Measurements from ENCODE around the gene KCNK3.

KCNK3 gene

DNA sequence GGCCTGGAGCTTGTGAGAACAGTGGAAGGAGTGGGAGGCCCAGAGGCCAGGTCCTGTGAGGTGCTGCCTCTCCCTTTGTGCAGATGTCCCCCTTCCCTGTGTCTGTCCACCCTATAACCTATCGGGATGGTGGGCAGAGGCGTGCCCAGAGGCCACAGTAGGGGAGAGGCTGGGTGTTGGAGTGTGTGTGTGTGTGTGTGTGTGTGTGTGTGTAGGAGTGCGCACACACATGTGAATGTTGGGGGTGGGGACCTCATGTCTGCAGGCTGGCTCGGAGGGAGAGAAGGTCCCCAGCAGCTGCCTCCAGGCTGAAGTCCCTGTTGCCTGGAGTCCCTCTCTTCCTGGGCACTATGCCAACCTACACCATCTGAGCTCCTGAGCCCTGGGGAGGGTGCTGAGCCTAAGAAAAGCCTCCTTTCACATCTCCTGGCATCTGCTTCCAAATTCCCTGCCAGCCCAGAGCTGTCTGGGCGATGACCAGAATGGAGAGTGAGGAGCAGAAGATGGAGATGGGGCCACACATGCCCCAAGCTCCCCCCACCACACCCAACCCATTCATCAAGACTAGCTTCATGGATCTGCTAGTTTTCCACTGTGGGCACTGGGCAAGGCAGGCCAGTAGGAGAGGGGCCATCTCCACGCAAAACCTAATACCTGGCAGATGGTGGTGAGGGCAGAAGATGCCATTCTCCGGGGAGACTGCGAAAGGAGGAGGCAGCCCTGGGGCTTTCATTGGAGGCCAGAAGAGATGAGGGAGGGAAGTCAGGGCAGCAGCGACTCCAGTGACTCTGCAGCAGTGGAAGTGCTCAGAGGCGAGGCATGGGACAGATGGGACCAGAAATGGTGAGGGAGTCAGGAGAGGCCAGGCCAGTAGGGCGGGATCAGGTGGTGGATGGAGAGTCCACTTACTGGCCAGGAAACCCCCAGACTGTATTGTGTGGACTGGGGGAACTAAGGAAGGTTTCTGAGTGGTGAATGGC lies 20.3 kb downstream of the KCNK3 start:
- DNase-seq (ENCODE audit: low read depth in 2 of 2), result no peak

DNA sequence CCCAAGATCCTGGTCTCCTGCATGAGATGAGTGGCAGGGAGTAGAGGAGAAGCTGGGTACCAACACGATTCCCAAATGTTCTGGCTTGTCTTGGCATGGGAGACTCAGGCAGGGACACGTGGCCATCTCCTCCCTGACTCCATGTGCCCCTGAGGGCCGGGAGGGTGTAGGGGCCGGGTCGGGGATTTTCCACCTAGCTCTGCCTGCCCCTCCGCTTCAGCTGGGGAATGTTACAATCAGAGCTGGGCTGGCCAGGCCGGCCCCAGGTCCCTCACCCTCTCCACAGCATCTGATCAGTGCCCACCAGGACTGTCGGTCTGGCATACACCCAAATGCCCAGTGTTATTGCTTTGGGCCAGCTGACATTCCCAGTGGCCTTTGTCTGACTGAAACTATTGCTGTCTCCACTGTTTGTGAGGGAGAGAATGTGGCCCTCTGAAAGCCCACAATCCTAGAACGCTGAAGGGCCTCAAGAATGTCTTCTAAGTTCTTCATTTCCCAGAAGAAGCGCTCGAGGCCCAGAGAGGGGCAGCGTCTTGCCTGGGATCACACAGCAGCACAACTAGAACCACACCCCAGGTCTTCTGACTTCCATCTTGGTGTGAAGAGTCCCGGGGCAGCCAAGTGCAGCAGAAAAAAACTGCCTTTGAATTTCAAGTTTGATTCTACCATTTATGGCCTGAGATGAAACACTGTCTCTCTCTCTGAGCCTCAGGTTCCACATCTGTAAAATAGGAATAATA lies 23.2 kb downstream of the KCNK3 start:
- DNase-seq (ENCODE audit: low read depth in 2 of 2), result no peak

DNA sequence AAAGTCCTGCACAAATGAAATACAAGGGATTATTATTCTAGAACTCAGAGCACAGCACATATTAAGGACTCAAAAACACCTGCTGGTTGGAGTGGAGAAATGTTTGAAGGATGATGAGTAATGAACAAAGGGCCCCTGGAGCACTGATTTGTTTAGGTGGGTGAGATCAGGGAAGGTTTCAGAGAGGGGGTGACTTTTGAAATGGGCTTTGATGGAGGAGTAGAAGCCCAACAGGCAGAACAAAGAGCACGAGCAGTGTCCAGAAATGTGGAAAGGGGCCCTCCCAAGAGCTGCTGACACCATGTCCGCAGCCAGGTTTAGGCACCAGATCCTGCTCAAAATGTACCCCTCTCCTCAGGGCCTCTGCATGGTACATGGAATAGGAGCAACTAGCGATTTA lies 23.8 kb downstream of the KCNK3 start:
- no peak for DNase-seq (ENCODE audit: low read depth in 2 of 2)

DNA sequence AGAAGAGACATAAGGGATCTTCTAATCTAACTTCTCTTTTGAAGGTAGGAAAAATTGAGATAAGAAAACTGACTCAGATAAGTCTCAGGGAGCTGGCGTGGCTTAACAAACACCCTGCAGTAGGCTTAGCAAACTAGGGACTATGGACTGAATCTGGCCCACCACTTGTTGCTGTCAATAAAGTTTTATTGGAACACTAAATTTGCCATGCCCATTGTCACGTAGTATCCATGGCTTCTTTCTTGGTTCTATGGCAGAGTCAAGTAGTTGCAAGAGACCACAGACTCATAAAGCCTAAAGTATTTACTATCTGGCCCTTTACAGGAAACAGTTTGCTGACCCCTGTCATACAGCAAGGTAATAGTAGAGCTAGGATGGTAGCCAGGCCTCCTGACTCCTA lies 24.2 kb downstream of the KCNK3 start:
- DNase-seq (ENCODE audit: low read depth in 2 of 2), result no peak

DNA sequence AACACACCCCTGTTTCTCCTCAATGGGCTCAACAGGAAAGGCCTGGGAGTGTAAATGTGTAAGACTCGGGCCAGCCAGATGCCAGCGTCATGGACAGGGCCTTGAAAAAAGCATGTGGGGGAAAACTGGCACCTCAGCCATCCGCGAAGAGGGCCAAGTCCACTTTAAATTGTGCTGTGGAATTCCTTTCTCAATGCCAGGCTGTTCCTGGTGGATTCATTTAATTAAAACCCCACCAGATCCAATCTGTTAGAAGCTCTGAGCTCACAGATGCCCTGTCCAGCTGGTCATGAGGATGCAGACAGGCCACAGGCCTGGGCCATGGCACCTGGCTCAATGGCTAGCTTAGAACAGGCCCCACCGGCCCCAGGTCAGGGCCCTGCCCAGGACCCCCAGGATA lies 24.8 kb downstream of the KCNK3 start:
- DNase-seq (ENCODE audit: low read depth in 2 of 2), result no peak

DNA sequence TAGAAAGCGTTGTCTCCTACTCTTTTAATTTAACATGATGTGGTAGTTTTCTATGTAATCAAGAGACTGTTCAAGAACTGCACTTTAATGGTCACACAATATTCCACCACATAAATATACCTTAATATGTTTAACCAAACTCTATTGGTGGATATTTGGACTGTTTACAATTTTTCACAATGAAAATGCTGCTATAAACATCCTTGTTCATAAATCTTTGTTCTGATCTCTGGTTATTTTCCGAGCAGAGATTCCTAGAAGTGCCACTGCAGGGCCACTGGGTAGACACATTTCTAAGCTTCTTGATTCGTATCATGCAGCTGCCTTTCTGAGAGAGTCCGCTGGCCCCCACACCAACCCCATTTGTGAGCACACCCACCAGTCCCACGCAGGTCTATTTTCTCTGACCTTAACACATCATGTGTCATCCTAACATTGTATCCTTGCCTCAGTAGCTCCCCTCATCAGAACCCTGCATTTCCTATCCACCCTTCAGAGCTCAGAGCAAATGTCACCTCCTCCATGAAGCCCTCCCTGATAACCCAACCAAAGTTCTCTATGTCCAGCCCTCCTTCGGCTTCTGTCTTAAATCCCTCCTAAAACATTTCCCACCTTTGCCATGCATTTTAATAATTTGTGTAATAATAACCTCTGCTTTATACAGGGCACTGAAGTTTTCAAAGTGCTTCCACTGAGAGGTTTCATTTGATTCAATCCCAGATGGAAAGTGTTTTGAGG lies 26.6 kb downstream of the KCNK3 start:
- no peak for DNase-seq (ENCODE audit: low read depth in 2 of 2)

DNA sequence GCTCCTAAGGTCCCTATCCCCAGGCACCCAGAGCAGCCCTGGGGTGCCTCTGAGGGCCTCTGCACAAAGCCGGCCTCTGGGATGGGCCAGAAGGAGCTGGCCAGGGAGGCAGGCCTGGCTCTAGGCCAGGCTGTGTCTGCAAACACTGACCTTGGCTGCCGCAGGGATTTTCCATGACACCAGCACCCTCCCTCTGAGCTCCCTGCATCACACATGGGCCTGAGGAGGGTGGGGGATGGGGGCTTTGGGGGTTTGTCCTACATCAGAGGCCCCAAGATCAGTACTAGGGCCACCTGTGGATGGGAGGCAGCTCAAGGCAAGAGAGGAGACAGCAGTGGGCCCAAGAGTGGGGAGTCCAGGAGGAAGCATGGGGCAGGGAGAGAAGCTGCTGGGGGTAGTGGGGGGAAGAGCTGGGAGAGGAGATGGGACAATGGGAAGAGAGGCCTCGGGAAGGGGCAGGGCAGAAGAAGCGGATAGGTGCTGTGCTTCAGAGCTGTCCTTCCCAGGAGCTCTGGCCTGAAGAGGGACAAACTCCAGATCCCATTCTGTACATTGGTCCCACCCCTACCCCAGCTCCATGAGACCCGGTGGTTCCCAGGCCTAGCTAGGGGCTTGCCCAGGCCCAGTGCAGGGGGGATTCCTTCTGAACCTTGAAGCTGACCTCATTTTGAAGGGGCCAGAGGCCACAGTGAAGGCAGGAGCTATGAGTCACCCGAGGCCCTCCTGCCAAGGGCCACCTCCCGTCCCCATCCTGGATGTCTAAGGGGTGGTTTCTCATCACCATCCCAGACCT lies 28.0 kb downstream of the KCNK3 start:
- DNase-seq (ENCODE audit: low read depth in 2 of 2), result no peak

DNA sequence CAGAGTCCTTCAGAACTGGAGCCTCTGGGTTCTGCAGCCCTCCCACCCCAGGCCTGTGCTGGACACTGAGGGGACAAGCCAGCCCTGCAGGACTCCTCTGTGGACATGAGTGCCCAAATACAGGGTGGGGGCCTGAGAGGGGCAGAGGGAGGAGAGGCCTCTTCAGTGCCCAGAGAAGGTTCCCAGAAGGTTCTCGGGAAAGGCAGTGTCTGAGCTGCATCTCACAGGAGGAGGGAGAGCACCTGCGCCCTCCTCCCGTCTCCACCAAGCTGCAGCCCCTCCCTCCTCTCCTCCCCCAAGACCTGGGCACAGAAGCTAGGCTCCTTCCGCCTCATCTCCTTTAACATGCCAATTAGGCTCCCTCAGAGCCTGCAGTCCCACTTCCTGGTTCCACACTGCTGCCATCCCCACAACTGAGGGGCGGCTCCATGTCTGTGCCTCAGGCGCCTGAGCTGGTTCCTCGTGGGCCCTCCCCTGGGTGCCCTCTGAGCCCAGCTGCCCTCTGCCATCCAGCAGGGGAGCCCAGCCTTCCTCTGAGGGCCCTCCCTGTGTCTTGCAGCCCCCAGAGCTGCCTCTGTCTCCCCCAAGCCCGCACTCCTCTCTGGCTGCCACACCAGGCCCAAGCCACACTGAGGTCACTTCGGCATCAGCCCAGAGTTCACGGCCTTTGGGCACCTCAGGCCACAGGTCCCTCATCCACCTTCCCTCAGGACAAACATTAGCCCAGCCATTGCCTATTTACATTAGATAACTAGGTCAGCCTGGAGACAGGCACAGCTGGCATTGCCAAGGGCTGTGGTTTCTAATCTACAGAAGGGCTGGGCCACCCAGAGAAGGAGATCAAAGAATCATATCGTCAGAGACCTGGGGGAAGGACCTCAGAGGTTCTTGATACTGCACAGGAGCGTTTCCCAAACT lies 28.9 kb downstream of the KCNK3 start:
- no peak for DNase-seq (ENCODE audit: low read depth in 2 of 2)

DNA sequence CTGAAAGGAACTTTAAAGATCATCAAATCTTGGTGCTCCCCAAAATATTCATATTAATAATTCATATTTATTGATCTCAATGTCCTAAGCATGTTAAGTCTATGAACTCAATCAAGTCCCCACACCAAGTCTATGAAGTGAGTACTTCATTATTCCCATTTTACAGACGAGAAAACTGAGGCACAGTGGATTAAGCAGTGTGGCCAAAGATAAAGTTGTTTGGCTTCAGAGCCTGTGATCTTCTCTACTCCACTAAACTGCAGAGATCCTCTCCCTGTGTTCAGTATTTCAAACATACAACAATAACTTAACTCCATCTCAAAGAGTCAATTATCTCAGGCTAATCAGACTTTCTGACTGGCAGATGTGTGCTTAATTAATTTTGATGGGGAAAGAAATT lies 29.8 kb downstream of the KCNK3 start:
- DNase-seq (ENCODE audit: low read depth in 2 of 2), result no peak

DNA sequence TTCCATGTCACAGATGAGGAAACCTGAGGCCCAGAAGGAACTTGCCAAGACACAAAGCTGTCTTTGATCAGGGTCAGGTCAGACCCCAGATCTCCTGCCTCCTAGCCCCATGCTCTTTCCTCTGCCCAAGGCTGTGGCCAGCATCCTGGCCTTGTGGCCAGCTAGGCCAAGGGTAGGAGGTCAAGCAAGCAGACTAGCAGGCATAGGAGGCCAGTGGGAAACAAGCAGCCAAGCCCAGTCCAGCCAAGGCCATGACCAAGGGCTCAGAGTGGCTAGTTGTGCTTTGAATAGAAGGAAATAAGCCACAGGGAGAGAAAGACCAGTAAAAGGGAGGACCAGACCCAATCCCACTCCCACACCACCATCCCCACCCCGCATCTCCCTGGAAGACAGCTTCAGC lies 30.4 kb downstream of the KCNK3 start:
- no peak for DNase-seq (ENCODE audit: low read depth in 2 of 2)

DNA sequence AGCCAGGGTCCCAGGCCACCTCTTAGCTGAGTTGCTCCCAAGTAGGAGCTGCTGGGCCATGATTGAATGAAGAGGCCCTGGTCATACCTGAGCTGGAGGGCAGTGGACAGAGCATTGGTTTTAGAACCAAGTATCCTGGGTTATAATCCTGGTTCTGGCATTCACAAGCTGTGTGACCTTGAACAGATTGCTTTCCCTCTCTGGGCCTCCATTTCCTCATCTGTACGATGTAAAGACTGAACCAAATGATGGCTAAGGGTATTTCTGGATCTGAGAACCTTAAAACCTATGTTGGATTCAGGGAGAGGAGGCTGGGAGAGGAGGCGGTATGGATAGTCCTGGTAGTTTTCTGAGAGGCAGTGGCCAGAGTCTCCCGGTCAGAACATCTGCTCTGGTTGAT lies 31.0 kb downstream of the KCNK3 start:
- DNase-seq (ENCODE audit: low read depth in 2 of 2), result no peak

DNA sequence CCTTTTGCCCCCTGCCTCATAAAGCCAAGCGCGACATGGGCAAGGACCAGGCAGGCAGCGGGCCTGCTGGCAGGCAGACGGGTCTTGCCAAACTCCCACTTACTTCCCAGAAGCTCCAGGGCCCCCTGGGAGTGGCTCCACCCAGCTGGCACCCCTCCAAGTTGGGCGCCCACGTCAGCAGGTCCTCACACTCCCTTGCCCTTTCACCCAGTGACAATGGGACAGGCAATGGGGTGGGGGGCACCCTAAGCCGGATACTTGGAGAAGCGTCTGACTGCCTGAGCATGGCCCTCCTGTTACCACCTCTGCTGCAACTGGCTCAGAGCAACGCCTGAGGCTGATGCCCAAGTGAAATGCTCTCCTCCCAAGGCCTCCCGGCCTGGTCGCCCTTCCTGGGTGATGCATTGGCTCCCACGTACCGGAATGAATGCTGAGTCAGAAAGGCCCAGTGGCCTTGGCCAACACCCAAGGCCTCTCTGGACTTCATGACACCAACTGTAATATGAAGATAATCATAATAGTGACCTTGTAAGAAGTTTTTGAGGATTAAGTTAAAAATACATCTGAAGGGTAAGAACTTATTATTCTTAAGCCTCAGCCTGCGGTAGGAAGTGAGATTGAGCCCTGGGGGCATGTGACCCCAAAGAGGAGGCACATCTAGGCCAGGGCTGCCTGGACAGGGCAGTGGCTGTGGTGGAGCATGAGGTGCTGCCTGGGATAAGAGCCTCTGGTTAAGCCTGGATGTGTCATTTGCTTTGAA lies 31.6 kb downstream of the KCNK3 start:
- DNase-seq (ENCODE audit: low read depth in 2 of 2), result no peak

DNA sequence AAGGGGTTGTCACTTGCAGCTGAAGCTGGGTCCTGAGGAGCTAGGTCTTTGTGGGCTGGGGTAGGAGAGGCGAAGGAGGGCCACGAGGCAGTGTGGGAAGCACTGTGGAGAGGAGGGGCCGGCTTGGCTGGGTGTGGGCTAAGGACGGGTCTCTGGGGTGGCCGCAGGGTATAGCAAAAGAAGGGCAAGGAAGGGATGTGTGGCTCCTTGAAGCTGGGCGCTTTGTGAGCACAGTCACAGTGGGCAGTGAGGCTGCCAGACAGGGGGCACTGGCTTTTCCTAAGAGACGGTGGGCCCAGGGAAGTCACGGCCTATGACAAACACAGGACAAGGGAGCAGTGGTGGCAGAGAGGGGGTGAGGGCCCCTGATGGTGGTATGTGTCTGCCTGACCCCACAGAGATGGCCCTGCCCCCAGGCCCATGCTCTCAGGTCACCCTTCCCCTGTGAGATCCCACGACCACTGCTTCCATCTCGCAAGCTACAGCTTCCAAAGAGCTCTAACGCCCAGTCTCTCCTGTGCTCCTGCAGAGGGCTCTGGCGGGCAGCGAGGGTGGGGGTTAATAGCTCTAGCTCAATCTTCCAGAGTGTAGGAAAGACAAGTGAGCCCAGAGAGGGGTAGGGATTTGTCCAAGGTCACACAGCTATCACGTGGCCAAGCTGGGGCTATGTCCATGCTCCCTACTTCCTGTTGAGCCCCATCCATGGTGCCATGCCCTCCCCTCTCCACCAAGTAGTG lies 32.4 kb downstream of the KCNK3 start:
- no peak for DNase-seq (ENCODE audit: low read depth in 2 of 2)

DNA sequence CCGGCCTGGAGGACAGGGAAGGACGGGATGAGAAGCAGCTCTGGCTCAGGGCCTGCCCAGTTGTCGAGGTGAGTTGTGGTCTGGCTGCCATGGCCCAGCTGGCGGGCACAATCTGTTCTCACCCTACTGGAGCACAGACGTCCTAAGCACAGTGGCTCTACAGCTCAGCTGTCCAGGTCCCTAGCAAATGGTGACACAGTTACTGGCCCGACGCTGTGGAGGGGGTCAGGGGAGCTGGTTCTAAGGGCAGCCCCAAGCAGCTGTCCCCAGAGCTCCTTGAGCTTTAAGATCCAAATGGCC lies 32.9 kb downstream of the KCNK3 start:
- no peak for DNase-seq (ENCODE audit: low read depth in 2 of 2)

DNA sequence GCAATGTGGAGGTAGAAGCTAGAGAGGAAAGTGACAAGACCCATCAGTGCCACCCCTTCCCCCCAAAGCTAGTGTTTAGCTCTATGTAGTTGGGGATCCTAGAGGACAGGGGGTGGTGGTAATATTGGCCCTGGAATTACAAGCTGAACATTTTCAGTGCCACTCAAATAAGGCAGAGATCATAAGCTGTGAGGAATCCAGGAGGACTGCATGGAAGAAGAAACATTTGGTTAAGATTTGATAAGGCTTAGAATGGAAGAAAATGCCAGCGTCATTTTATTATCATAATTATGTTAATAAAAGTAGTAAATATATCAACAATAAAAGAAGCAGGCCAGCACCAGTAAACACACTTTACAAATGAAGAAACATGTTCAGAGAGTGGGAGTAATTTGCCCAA lies 33.7 kb downstream of the KCNK3 start:
- DNase-seq (ENCODE audit: low read depth in 2 of 2), result no peak

DNA sequence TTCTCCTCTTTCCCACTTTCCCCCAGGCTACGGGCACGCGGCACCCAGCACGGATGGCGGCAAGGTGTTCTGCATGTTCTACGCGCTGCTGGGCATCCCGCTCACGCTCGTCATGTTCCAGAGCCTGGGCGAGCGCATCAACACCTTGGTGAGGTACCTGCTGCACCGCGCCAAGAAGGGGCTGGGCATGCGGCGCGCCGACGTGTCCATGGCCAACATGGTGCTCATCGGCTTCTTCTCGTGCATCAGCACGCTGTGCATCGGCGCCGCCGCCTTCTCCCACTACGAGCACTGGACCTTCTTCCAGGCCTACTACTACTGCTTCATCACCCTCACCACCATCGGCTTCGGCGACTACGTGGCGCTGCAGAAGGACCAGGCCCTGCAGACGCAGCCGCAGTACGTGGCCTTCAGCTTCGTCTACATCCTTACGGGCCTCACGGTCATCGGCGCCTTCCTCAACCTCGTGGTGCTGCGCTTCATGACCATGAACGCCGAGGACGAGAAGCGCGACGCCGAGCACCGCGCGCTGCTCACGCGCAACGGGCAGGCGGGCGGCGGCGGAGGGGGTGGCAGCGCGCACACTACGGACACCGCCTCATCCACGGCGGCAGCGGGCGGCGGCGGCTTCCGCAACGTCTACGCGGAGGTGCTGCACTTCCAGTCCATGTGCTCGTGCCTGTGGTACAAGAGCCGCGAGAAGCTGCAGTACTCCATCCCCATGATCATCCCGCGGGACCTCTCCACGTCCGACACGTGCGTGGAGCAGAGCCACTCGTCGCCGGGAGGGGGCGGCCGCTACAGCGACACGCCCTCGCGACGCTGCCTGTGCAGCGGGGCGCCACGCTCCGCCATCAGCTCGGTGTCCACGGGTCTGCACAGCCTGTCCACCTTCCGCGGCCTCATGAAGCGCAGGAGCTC lies 35.4 kb downstream of the KCNK3 start:
- DNase-seq (ENCODE audit: low read depth in 2 of 2), result no peak

DNA sequence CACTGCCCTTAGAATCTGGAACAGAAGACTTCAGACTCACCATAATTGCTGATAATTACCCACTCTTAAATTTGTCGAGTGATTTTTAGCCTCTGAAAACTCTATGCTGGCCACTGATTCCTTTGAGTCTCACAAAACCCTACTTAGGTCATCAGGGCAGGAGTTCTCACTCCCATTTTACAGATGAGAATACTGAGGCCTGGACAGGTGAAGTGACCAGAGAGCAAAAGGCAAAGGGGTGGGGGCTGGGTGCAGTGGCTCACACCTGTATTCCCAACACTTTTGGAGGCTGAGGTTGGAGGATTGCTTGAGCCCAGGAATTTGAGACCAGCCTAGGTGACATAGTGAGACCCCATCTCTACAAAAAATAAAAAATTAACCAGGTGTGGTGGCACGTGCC lies 36.8 kb downstream of the KCNK3 start:
- DNase-seq (ENCODE audit: low read depth in 2 of 2), result no peak

All from stimulated activated CD8-positive, alpha-beta memory T cell treated with anti-CD3 and anti-CD28 coated beads, Interleukin-15, amount 100 ng/mL, for 4 hours (primary cell).